ENCODE results near the gene EGFLAM.
"Not testable (repeated sequence)": the region's sequence is repeated elsewhere in the genome, so short reads cannot be mapped to it uniquely, and the experiment has no call there.

Gene EGFLAM

GRCh38 chr5:38375423-38375822, 117.1 kb downstream of the EGFLAM start:
- DNase-seq (ENCODE audit: low spot score) = no peak

DNA sequence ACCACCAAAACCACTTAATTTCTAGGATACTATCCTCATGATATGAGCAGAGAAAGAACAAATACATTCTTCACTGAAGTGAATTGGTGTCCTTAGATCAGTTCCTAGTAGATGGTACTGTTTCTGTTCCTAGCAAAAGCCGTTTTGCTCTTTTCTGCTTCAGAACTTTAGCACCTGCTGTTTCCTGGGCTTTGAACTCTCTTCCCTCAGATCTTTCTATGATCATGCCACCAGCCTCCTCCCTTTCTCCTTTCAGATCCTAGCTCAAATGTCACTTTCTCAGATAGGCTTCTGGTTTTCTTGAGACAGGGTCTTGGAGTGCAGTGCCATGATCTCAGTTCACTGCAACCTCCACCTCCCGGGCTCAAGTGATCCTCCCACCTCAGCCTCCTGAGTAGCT, 118.0 kb downstream of the EGFLAM start:
- DNase-seq (ENCODE audit: low spot score) = no peak

DNA sequence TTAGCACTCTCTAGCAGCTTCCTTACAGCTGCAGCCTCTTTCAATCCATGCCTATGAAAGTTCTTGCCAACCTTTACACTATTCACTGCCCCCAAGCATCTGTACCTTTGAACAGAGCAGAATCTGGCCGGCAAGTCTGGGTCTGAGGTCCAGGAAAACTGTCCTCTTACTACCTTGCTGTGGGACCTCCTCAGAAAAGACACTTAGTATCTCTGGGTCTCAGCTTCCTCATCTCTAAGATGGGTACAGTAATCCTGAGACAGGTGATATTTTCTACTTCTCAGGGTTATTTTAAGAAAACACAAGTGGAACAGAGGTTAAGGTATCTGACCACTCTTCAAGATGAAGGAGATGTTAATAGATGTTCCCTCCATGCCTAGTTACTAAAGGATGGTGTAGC, 120.2 kb downstream of the EGFLAM start:
- no peak for DNase-seq (ENCODE audit: low spot score)

- no peak for DNase-seq (ENCODE audit: low spot score)
Measured at GRCh38 chr5:38379350-38379937, 121.1 kb downstream of the EGFLAM start.

DNA sequence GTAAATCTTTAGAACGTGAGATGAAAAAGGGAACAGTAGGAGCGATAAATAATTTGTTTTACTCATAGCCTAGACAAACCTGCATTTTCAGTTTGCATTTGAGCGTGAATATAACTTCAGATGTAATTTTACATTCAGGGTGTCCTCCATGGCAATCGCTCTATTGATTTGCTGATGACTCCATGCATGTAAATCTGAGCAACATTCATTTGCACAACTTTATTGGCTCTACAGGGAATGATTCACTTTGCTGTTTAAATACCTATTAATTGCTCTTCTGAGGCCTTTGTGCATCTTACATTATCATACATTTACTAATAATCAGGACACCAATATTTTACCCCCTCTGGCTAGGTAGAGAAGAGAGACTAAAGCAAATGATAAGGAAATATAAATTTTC, 122.2 kb downstream of the EGFLAM start:
- DNase-seq (ENCODE audit: low spot score) = no peak

- no peak for DNase-seq (ENCODE audit: low spot score)
Measured at GRCh38 chr5:38381361-38381760, 123.0 kb downstream of the EGFLAM start.

DNA sequence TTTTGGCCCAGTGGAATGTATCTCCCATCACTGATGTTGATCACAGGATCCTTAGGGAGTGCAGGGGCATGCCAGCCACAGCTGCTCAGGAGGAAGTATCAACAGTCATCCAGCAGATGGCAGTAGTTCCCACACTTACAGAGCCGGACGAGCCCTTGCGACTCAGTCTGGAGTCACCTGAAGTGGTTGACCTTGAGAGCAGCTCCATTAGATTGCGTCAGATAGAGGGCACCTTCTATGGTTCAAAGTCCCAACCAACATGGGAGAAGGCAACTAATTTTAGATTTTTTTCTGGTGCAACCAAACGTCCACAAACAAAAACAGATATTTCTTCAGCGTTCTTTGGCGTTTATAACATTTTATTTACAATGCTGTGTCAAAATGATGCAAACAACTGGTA, 124.5 kb downstream of the EGFLAM start:
- peak; percentile 76 for DNase-seq (ENCODE audit: low spot score)

- no peak for DNase-seq (ENCODE audit: low spot score)
Measured at GRCh38 chr5:38383701-38384100, 125.3 kb downstream of the EGFLAM start.

- no peak for DNase-seq (ENCODE audit: low spot score)
Measured at GRCh38 chr5:38384396-38384795, 126.0 kb downstream of the EGFLAM start.

DNA sequence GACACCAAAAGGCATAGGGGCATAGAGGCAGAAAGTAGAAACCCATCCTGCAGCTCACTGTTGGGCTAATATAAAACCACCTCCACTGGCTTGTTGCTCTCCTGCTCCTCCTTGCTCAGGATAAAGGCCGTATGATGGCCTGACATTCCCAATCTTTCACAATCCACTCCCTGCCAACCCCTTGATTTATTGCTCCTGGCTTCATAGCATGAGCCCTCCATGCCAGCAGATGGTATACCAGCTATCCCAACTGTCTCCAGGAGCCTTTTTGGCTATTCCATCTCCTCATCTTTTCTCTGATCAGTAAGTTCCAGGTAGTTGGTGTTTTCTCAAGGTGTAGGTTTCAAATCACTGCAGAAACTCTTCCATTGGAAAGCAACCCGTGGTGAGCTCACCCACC, 128.8 kb downstream of the EGFLAM start:
- no peak for DNase-seq (ENCODE audit: low spot score)

DNA sequence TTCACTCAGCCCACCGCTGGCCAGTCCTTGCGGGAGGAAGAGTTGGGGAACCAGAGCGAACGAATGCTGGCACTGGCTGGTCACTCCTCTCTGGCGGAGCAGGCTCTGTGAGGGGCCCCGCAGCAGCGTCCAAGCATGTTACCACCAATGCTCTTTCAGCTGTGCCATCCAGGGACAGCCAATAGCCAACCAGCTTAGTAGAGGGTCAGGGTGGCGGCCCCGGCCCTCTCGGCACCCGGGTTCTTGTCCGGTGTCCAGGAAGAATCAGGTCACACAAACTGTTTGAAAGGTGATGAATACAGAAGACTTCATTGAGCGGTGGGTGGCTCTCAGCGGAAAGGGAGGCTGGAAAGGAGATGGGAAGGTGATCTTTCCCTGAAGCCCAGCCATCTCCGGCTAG, 135.3 kb downstream of the EGFLAM start:
- DNase-seq (ENCODE audit: low spot score) = no peak

GRCh38 chr5:38396766-38397165, 138.4 kb downstream of the EGFLAM start:
- no peak for DNase-seq (ENCODE audit: low spot score)

DNA sequence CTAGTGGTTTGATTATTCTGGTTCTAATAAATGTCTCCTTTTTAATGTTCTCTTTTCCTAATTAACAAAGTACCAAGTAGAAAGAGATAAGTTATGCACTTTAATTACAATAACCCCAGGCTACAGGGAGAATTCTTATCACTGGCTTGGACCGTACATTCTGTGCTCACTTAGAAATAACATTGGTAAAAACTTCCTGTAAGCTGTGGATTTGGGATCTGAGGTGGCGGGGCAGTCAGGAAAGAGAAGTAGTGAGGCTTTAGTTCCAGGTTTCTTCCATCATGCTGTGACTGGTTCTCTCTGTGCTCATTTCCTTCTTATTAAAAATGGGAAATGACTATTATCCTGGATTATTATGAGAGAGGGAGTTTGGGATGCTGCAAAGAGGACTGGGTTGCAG, 142.0 kb downstream of the EGFLAM start:
- no peak for DNase-seq (ENCODE audit: low spot score)

DNA sequence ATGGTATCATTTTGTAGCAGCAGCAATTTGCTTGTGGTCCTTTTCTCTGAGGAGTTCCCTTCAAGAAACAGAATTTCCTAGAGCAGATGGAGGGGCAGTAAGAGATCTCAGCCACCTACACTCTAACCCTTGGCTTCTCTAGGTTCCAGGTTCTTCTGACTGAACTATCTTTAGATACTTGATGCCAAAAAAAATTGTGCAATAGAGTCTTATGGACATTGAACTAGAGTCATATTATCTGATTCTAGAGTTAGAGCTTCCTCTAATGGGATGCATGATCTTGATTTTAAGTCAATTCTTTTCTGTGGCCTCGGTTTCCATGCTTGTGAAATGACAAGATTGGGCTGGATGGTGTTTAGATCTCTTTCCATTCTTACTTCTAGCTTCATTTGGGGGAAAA, 142.8 kb downstream of the EGFLAM start:
- no peak for DNase-seq (ENCODE audit: low spot score)

DNA sequence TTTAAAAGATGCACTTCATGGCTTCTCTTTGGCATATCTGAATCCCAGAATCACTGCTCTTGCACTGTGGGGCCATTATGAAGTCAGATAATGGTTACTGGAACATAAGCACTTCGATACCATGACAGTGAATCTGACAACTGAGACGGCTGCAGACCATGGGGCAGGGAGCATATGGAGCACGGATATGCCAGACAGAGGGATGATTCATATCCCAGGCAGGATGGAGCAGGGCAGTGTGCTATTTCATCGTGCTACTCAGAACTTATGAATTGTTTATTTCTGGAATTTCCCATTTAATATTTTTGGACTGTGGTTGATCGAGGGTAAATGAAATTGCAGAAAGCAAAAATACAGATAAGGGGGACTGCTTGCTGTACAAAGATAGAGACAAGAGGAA, 145.0 kb downstream of the EGFLAM start:
- DNase-seq (ENCODE audit: low spot score) = peak; percentile 9

DNA sequence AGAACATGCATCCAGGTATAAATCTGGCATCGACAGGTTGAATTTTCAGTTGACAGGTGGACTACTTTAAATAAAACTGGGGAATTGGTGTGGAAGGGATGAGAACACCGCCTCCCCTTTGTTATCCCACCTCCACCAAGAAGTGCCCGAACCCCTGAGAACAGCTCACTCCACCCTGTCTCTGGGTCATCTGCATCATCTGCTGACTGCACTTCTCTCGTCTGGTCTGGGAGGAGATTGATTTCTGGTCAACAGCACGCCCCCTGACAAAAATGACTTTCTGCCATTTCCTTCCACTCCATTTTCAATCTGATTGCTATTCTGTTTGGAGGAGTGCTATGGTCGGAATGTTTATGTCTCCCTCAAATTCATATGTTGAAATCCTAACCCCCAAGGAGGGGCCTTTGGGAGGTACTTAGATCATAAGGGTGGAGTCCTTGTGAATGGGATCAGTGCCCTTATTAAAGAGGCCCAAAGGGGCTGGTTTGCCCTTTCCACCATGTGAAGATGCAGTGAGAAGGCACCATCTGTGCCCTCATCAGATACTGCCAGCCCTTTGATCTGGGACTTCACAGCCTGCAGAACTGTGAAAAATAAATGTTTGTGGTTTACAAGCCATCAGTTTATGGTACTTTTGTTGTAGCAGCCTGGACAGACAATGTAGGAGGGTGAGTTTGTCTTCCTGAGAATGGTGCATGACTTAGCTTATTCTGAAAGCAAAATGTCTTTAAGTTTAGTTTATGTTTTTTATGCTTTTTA, 145.7 kb downstream of the EGFLAM start:
- DNase-seq (ENCODE audit: low spot score) = no peak

DNA sequence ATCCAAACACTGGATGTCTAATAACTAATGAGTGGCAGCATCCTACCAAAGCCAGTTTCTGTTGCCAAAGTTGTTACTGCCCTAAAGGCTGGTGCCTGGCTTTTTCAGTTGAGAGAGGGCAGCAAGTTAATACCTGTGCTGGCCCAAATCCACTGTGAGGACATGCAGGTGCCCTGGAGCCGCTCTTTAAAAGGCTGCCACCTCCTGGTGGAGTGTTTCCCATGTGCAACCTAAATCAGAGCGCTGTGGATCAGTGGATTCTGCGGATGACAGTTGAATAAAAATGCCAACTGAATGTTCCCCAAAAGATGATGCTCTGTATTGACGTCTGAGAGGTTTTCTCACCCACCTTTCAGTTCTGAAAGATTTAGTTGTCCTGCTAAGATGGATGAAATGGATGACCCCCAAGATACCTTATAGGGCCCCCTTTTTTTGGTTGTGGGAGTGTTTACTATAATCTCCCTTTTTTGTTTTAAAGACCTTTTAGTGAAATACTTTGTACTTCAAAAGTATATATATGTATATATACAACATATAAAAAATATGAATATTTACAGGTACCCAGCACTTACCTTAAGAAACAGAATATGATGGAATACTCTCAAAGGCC, 146.4 kb downstream of the EGFLAM start:
- peak; percentile 42 for DNase-seq (ENCODE audit: low spot score)

- no peak for DNase-seq (ENCODE audit: low spot score)
Measured at GRCh38 chr5:38408446-38409198, 150.3 kb downstream of the EGFLAM start.

DNA sequence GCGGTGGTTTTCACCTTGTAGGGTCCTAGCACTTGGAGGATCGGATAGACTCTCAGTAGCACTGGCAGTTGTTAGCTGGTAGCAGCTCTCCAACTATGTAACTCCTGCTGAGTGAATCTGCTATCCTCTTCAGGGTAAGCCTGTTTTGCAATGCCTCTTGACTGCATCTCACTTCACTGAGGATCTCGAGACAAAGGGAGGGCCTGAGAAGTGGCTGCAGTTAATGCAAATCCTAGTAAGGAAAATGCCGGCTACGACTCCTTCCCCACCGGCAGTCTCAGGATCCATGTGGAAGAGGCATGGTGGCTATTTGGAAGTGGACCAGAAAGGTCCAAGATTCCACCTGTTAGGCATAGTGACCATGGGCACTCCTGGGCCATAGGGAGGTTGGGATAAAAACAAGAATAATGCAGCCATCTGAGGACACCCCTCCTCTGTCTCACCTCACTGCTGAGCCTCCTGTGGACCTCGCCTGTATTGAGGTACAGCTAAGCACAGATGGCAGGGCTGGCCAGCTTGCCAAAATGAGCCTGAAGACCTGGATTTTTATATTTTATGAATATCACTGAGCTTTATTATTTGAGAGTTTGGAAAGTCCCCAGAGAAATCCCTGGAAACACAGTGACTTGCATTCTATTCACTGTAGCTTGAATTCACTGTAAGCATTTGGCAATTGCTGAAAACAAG, 152.1 kb downstream of the EGFLAM start:
- DNase-seq (ENCODE audit: low spot score) = no peak

- DNase-seq (ENCODE audit: low spot score) = no peak
Measured at GRCh38 chr5:38413696-38414095, 155.3 kb downstream of the EGFLAM start.

DNA sequence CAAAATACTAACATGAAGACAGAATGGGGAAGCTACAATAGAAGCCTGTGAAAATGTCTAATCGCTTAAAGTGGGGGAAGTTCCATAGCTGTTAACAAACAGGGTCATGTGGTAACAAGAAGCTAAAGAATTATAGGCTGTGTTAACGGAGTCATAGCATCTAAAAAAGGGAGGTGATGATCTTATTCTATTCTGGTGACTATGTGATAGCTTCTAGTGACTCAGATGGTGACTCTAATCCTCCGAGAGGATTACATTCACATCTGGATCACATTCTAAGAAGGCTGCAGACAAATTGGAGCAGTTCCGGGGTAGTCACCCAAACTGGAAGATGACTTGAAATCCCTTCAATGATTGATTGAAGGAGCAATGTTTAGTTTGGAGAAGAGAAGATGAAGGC, 156.0 kb downstream of the EGFLAM start:
- DNase-seq (ENCODE audit: low spot score) = no peak

- DNase-seq (ENCODE audit: low spot score) = not testable (repeated sequence)
Measured at GRCh38 chr5:38415772-38416171, 157.4 kb downstream of the EGFLAM start.

Data from kidney tubule cell (primary cell).